GM23338 (cell line): Measurements from ENCODE around the gene RIPPLY2. TPM values are rescaled to one million over a fixed set of nuclear protein-coding genes. Genes with fewer than 3 reads are reported as not detected.
A peak's percentile ranks its signal among the peaks of the same experiment; 100 is the strongest.
"Not testable (repeated sequence)": the region's sequence is repeated elsewhere in the genome, so short reads cannot be mapped to it uniquely, and the experiment has no call there.

Source experiments
- ATAC-seq: fragments of 200-7000 bp; cut with Tn5 transposase; 3 replicates; pipeline ENCODE4 v1.9.1; 2020
- DNase-seq: peaks from one replicate; pipeline ENCODE4 v3.0.0-alpha.2; 2015; ENCODE audit warnings: low spot score
- H2AFZ ChIP-seq: fragments of 200-600 bp; sonication (generic); 2 replicates; pipeline ENCODE4 v1.8.0; 2016; ENCODE audit warnings: antibody characterized with exemption, mild to moderate bottlenecking, moderate library complexity
- H3F3A ChIP-seq: fragments of 200-600 bp; sonication (generic); replicated peaks from 2 replicates; pipeline ENCODE4 v1.8.0; 2017; ENCODE audit warnings: antibody characterized with exemption, mixed run types, low read depth
- H3K27ac ChIP-seq: fragments of 200-600 bp; sonication (generic); 2 replicates; pipeline ENCODE4 v1.6.1; 2016; ENCODE audit warnings: low read depth
- H3K27me3 ChIP-seq: fragments of 200-600 bp; sonication (generic); 2 replicates; pipeline ENCODE4 v1.8.0; 2016; ENCODE audit warnings: mild to moderate bottlenecking, mixed run types, moderate library complexity; ENCODE audit not compliant: insufficient read depth
- H3K36me3 ChIP-seq: fragments of 200-600 bp; sonication (generic); 2 replicates; pipeline ENCODE4 v1.8.0; 2016; ENCODE audit warnings: mild to moderate bottlenecking; ENCODE audit not compliant: insufficient read depth
- H3K4me1 ChIP-seq: fragments of 200-600 bp; sonication (generic); 2 replicates; pipeline ENCODE4 v1.8.0; 2016; ENCODE audit warnings: mild to moderate bottlenecking, moderate library complexity; ENCODE audit not compliant: insufficient read depth
- H3K4me2 ChIP-seq: fragments of 200-600 bp; sonication (generic); 2 replicates; pipeline ENCODE4 v1.7.1; 2017; ENCODE audit warnings: mixed run types
- H3K4me3 ChIP-seq: fragments of 200-600 bp; sonication (generic); 2 replicates; pipeline ENCODE4 v1.6.1; 2016; ENCODE audit warnings: mixed run types
- H3K79me2 ChIP-seq: fragments of 200-600 bp; sonication (generic); replicated peaks from 2 replicates; pipeline ENCODE4 v1.8.0; 2017; ENCODE audit warnings: mild to moderate bottlenecking; ENCODE audit not compliant: insufficient read depth
- H3K9me2 ChIP-seq: fragments of 200-600 bp; sonication (generic); 2 replicates; pipeline ENCODE4 v1.8.0; 2017; ENCODE audit not compliant: insufficient read depth
- H4K20me1 ChIP-seq: fragments of 200-600 bp; sonication (generic); replicated peaks from 2 replicates; pipeline ENCODE4 v1.8.0; 2017; ENCODE audit warnings: mild to moderate bottlenecking; ENCODE audit not compliant: insufficient read depth
- H3K27ac Mint-ChIP-seq: 2 replicates; pipeline ENCODE4 v1.8.0; 2020; ENCODE audit warnings: inconsistent platforms, mild to moderate bottlenecking, moderate library complexity, mixed read lengths
- H3K27me3 Mint-ChIP-seq: 3 replicates; pipeline ENCODE4 v1.8.0; 2022; ENCODE audit warnings: low read depth, mild to moderate bottlenecking, moderate library complexity, mixed read lengths, inconsistent platforms; ENCODE audit not compliant: insufficient read depth, poor library complexity
- H3K36me3 Mint-ChIP-seq: 3 replicates; pipeline ENCODE4 v1.8.0; 2021; ENCODE audit warnings: low read depth, mild to moderate bottlenecking, inconsistent platforms, moderate library complexity, mixed read lengths
- H3K4me1 Mint-ChIP-seq: 3 replicates; pipeline ENCODE4 v1.8.0; 2020; ENCODE audit warnings: mild to moderate bottlenecking, inconsistent platforms, mixed read lengths
- H3K4me3 Mint-ChIP-seq: 3 replicates; pipeline ENCODE4 v1.8.0; 2021; ENCODE audit warnings: moderate library complexity, mild to moderate bottlenecking, inconsistent platforms, mixed read lengths
- H3K9me3 Mint-ChIP-seq: 3 replicates; pipeline ENCODE4 v1.8.0; 2020; ENCODE audit warnings: moderate library complexity, mild to moderate bottlenecking, inconsistent platforms, mixed read lengths
- CREB1 ChIP-seq: fragments of 250-450 bp; sonication (Bioruptor Pico); IDR thresholded peaks from 2 replicates; pipeline ENCODE4 v1.5.0; 2020; ENCODE audit warnings: low read depth, mild to moderate bottlenecking, moderate library complexity
- EZH2 ChIP-seq: fragments of 200-600 bp; sonication (generic); IDR thresholded peaks from one replicate; pipeline ENCODE4 v1.8.0; 2017; ENCODE audit warnings: antibody characterized with exemption, mild to moderate bottlenecking, low read depth; ENCODE audit not compliant: unreplicated experiment
- ZNF114 ChIP-seq: fragments of 250-450 bp; sonication (Bioruptor Pico); IDR thresholded peaks from 2 replicates; pipeline ENCODE4 v1.5.0; 2020; ENCODE audit warnings: mild to moderate bottlenecking, moderate library complexity
- long read RNA-seq: library from polyadenylated mRNA; unstranded; transcript quantifications from one replicate; pipeline ENCODE4 v2.0.0, GENCODE V29; 2020; ENCODE audit not compliant: unreplicated experiment
- polyA plus RNA-seq: library from polyadenylated mRNA; unstranded; fragments of >200 nt; fragmentation: Nextera tagmentation; extraction: Ambion mirVana; gene quantifications from 2 replicates; pipeline ENCODE4 v1.2.1, GENCODE V29; 2016
- total RNA-seq: library from RNA; depleted of rRNA; stranded (reverse); fragments of >200 nt; shearing (Covaris generic); gene quantifications from 2 replicates; pipeline ENCODE4 v1.2.3, GENCODE V29; 2014; rRNA removed
- TF ChIP-seq, protein P1 (sequence below): fragments of 250-450 bp; sonication (Bioruptor Pico); IDR thresholded peaks from 2 replicates; pipeline ENCODE4 v1.5.0; 2020; ENCODE audit warnings: mild to moderate bottlenecking, moderate library complexity
- TF ChIP-seq, protein P2 (sequence below): IDR thresholded peaks from one replicate; pipeline ENCODE4 v1.6.1; 2018; ENCODE audit warnings: antibody characterized with exemption; ENCODE audit not compliant: unreplicated experiment

RIPPLY2 gene, protein sequence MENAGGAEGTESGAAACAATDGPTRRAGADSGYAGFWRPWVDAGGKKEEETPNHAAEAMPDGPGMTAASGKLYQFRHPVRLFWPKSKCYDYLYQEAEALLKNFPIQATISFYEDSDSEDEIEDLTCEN
- total RNA-seq (3.4 and 5.4 TPM in 2 replicates), polyA plus RNA-seq (4.0 and 6.0 TPM in 2 replicates)
- long read RNA-seq: 0 reads

DNA sequence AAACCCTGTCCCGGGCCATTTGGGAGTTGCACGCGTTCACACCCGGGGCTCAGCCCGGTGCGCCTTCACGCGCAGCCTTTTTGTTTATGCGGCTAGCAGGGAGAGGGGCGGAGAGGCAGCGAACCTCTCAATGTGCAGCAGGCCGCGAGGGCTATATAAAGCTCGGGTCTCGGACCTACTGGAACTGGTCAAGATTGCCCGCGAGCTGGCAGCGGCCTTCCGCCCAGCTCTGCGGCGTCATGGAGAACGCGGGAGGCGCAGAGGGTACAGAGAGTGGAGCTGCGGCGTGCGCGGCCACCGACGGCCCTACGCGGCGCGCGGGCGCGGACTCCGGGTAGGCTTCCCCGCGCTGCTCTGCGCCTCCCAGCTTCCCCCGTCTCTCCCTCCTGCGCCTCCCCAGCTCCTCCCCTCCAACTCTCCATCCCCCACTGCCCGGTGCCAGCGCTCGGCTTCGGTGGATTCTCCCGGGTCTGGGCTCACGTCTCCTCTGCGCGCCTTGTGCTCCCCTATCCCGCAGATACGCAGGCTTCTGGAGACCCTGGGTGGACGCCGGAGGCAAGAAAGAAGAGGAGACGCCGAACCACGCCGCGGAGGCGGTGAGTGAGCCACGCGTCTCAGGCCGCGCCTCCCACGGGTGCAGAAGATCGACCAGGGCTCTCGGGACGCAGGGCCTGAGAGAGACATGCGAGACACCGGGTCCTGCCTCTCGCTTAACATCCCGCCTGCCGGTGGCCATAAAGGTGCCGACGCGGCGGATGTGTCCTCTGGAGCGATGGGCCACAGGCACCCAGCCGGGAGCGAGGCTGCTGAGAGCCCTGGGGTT, at the start of gene RIPPLY2:
Gene RIPPLY2 (plus strand): TSS at position 183 of the 823 bp plus-strand sequence. CDS start 57 bp downstream, at position 240.
- Histone ChIP-seq H3K79me2 (no peaks in the 10 kb centered on the region), H3K4me2 (peak within 1 kb of the TSS; percentile 92), H2AFZ (peak within 1 kb of the TSS; percentile 98), H3K36me3 (no peaks in the 10 kb centered on the region), H3K27ac (no peak within 1 kb of the TSS), H3K27me3 (peaks cover 49% of the 10 kb centered on the region), H3K4me3 (peak within 1 kb of the TSS; percentile 79), H3F3A (no peaks in the 10 kb centered on the region), H4K20me1 (no peaks in the 10 kb centered on the region), H3K4me1 (0 out of 2 replicates have a peak, but pooled peaks cover 12% of the 10 kb centered on the region), H3K9me2 (no peaks in the 10 kb centered on the region)
- Mint-ChIP-seq H3K27ac (no peak within 1 kb of the TSS), H3K27me3 (peaks cover 29% of the 10 kb centered on the region), H3K4me3 (peak within 1 kb of the TSS; percentile 86), H3K9me3 (no peaks in the 10 kb centered on the region), H3K4me1 (peaks cover 11% of the 10 kb centered on the region), H3K36me3 (no peaks in the 10 kb centered on the region)
- peak; percentile 3 for TF ChIP-seq EZH2
- TF ChIP-seq CREB1: peak; percentile 16; the same call in 1 of the 2 replicates
- TF ChIP-seq, protein P1, sequence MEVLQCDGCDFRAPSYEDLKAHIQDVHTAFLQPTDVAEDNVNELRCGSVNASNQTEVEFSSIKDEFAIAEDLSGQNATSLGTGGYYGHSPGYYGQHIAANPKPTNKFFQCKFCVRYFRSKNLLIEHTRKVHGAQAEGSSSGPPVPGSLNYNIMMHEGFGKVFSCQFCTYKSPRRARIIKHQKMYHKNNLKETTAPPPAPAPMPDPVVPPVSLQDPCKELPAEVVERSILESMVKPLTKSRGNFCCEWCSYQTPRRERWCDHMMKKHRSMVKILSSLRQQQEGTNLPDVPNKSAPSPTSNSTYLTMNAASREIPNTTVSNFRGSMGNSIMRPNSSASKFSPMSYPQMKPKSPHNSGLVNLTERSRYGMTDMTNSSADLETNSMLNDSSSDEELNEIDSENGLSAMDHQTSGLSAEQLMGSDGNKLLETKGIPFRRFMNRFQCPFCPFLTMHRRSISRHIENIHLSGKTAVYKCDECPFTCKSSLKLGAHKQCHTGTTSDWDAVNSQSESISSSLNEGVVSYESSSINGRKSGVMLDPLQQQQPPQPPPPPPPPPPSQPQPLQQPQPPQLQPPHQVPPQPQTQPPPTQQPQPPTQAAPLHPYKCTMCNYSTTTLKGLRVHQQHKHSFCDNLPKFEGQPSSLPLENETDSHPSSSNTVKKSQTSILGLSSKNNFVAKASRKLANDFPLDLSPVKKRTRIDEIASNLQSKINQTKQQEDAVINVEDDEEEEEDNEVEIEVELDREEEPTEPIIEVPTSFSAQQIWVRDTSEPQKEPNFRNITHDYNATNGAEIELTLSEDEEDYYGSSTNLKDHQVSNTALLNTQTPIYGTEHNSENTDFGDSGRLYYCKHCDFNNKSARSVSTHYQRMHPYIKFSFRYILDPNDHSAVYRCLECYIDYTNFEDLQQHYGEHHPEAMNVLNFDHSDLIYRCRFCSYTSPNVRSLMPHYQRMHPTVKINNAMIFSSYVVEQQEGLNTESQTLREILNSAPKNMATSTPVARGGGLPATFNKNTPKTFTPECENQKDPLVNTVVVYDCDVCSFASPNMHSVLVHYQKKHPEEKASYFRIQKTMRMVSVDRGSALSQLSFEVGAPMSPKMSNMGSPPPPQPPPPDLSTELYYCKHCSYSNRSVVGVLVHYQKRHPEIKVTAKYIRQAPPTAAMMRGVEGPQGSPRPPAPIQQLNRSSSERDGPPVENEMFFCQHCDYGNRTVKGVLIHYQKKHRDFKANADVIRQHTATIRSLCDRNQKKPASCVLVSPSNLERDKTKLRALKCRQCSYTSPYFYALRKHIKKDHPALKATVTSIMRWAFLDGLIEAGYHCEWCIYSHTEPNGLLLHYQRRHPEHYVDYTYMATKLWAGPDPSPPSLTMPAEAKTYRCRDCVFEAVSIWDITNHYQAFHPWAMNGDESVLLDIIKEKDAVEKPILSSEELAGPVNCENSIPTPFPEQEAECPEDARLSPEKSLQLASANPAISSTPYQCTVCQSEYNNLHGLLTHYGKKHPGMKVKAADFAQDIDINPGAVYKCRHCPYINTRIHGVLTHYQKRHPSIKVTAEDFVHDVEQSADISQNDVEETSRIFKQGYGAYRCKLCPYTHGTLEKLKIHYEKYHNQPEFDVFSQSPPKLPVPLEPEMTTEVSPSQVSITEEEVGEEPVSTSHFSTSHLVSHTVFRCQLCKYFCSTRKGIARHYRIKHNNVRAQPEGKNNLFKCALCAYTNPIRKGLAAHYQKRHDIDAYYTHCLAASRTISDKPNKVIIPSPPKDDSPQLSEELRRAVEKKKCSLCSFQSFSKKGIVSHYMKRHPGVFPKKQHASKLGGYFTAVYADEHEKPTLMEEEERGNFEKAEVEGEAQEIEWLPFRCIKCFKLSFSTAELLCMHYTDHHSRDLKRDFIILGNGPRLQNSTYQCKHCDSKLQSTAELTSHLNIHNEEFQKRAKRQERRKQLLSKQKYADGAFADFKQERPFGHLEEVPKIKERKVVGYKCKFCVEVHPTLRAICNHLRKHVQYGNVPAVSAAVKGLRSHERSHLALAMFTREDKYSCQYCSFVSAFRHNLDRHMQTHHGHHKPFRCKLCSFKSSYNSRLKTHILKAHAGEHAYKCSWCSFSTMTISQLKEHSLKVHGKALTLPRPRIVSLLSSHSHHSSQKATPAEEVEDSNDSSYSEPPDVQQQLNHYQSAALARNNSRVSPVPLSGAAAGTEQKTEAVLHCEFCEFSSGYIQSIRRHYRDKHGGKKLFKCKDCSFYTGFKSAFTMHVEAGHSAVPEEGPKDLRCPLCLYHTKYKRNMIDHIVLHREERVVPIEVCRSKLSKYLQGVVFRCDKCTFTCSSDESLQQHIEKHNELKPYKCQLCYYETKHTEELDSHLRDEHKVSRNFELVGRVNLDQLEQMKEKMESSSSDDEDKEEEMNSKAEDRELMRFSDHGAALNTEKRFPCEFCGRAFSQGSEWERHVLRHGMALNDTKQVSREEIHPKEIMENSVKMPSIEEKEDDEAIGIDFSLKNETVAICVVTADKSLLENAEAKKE (CRISPR knock-in tag): no peak
- no peak for TF ChIP-seq ZNF114 (CRISPR knock-in tag)
- TF ChIP-seq, protein P2, sequence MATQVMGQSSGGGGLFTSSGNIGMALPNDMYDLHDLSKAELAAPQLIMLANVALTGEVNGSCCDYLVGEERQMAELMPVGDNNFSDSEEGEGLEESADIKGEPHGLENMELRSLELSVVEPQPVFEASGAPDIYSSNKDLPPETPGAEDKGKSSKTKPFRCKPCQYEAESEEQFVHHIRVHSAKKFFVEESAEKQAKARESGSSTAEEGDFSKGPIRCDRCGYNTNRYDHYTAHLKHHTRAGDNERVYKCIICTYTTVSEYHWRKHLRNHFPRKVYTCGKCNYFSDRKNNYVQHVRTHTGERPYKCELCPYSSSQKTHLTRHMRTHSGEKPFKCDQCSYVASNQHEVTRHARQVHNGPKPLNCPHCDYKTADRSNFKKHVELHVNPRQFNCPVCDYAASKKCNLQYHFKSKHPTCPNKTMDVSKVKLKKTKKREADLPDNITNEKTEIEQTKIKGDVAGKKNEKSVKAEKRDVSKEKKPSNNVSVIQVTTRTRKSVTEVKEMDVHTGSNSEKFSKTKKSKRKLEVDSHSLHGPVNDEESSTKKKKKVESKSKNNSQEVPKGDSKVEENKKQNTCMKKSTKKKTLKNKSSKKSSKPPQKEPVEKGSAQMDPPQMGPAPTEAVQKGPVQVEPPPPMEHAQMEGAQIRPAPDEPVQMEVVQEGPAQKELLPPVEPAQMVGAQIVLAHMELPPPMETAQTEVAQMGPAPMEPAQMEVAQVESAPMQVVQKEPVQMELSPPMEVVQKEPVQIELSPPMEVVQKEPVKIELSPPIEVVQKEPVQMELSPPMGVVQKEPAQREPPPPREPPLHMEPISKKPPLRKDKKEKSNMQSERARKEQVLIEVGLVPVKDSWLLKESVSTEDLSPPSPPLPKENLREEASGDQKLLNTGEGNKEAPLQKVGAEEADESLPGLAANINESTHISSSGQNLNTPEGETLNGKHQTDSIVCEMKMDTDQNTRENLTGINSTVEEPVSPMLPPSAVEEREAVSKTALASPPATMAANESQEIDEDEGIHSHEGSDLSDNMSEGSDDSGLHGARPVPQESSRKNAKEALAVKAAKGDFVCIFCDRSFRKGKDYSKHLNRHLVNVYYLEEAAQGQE: no peak
- peak; percentile 95 for ATAC-seq
- peak; percentile 81 for DNase-seq

DNA sequence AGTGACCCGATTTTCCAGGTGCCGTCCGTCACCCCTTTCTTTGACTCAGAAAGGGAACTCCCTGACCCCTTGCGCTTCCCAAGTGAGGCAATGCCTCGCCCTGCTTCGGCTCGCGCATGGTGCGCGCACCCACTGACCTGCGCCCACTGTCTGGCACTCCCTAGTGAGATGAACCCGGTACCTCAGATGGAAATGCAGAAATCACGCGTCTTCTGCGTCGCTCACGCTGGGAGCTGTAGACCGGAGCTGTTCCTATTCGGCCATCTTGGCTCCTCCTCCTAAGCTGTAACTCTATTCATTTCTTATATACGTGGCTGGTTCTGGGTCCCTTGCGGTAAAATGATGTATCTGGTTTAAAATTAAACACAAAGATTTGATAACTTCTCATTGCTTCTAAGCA, 49.7 kb upstream of the RIPPLY2 start:
- H3K9me2 ChIP-seq, H3K27ac Mint-ChIP-seq, H3K9me3 Mint-ChIP-seq, H4K20me1 ChIP-seq, H3K4me3 Mint-ChIP-seq, DNase-seq, ATAC-seq, H3K36me3 ChIP-seq, H3K4me1 Mint-ChIP-seq, H3K4me3 ChIP-seq, H3F3A ChIP-seq, H3K79me2 ChIP-seq, H3K27me3 Mint-ChIP-seq, H3K27ac ChIP-seq, H3K4me1 ChIP-seq, H3K27me3 ChIP-seq, H3K36me3 Mint-ChIP-seq: not testable (repeated sequence)
- Histone ChIP-seq H2AFZ (peak overlapping the region; percentile 2; the same call in 1 of the 2 replicates), H3K4me2 (peak overlapping the region; percentile 4; the same call in 1 of the 2 replicates)
